Vagina (tissue), 2 donors: Measurements from ENCODE around the gene DAPP1. TPM values are rescaled to one million over a fixed set of nuclear protein-coding genes. Genes with fewer than 3 reads are reported as not detected.

ENCODE experiments used
- DNase-seq, 2 donors: peaks; one replicate each; pipeline ENCODE4 v3.0.0-alpha.2; 2017; ENCODE audit errors: extremely low spot score in 2 of 2
- H3K27ac ChIP-seq: fragments of 200-600 bp; sonication (generic); one replicate; pipeline ENCODE4 v1.5.1; 2019
- H3K27me3 ChIP-seq: fragments of 200-600 bp; sonication (generic); one replicate; pipeline ENCODE4 v1.5.1; 2019
- H3K36me3 ChIP-seq, 2 donors: fragments of 200-600 bp; sonication (generic); one replicate each; pipeline ENCODE4 v1.5.1; 2017 to 2019
- H3K4me1 ChIP-seq: fragments of 200-600 bp; sonication (generic); one replicate; pipeline ENCODE4 v1.5.1; 2019
- H3K4me3 ChIP-seq, 2 donors: fragments of 200-600 bp; sonication (generic); 1 replicate in 1 of 2; 2 replicates in 1 of 2; pipeline ENCODE4 v1.5.1; 2016 to 2019
- H3K9me3 ChIP-seq: fragments of 200-600 bp; sonication (generic); one replicate; pipeline ENCODE4 v1.5.1; 2019
- CTCF ChIP-seq, 3 experiments: fragments of 450-650 bp in 2 of 3; fragments of 200-600 bp in 1 of 3; sonication (generic) in 1 of 3; IDR thresholded peaks; one replicate each; pipeline ENCODE4 v1.5.1; 2017 to 2019; ENCODE audit warnings: antibody characterized with exemption in 3 of 3, mild to moderate bottlenecking in 2 of 3, moderate library complexity in 2 of 3
- POLR2A ChIP-seq, 2 donors: fragments of 450-650 bp; IDR thresholded peaks; one replicate each; pipeline ENCODE4 v1.6.1; 2017; ENCODE audit warnings: antibody characterized with exemption in 2 of 2, mild to moderate bottlenecking in 2 of 2, moderate library complexity in 2 of 2
- POLR2AphosphoS5 ChIP-seq, 2 donors: sonication (generic); formaldehyde crosslinking; IDR thresholded peaks; one replicate each; pipeline ENCODE4 v1.9.0; 2017; ENCODE audit warnings: antibody characterized with exemption in 2 of 2, mild to moderate bottlenecking in 2 of 2, low read depth in 1 of 2; ENCODE audit not compliant: insufficient read depth in 1 of 2
- intact Hi-C: fragments of 100-400 bp; cut with DNase I; formaldehyde crosslinking; loops from one replicate; pipeline ENCODE4 v1.15.1; 2023
- total RNA-seq: library from RNA; depleted of rRNA; stranded (reverse); fragments of >200 nt; gene quantifications from one replicate; pipeline ENCODE4 v1.2.3, GENCODE V29; 2016

The DAPP1 gene
- total RNA-seq, 1 donor from 2014 or later = 22.6 TPM

- H3K4me3 ChIP-seq = no peak overlapping the region
- intact Hi-C loops = no loop called here
- DNase-seq = no peak
- no peaks in the 10 kb centered on the region for H3K36me3 ChIP-seq
- H3K27ac ChIP-seq = no peak overlapping the region
- H3K27me3 ChIP-seq = no peaks in the 10 kb centered on the region
- H3K9me3 ChIP-seq = no peaks in the 10 kb centered on the region
- TF ChIP-seq POLR2AphosphoS5 (IDR thresholded peaks at IDR 0.05; ENCODE audit: insufficient read depth in 1 of 2, low read depth in 1 of 2) (no peak), POLR2A (IDR thresholded peaks at IDR 0.05) (no peak), CTCF (IDR thresholded peaks at IDR 0.05) (no peak)
- no peaks in the 10 kb centered on the region for H3K4me1 ChIP-seq
Measured at GRCh38 chr4:99800332-99801004, 16.2 kb upstream of the DAPP1 start.

GRCh38 chr4:99801005-99801699 lies 15.5 kb upstream of the DAPP1 start:
- no peaks in the 10 kb centered on the region for H3K9me3 ChIP-seq
- intact Hi-C loops = no loop called here
- H3K36me3 ChIP-seq = no peaks in the 10 kb centered on the region
- H3K27me3 ChIP-seq = no peaks in the 10 kb centered on the region
- no peak overlapping the region for H3K27ac ChIP-seq
- no peak overlapping the region for H3K4me3 ChIP-seq
- TF ChIP-seq POLR2A (IDR thresholded peaks at IDR 0.05) (no peak), POLR2AphosphoS5 (IDR thresholded peaks at IDR 0.05; ENCODE audit: insufficient read depth in 1 of 2, low read depth in 1 of 2) (no peak), CTCF (IDR thresholded peaks at IDR 0.05) (no peak)
- no peak for DNase-seq
- no peaks in the 10 kb centered on the region for H3K4me1 ChIP-seq

- intact Hi-C loops = no loop called here
- H3K4me1 ChIP-seq = no peaks in the 10 kb centered on the region
- DNase-seq = no peak
- no peaks in the 10 kb centered on the region for H3K9me3 ChIP-seq
- H3K27ac ChIP-seq = no peak overlapping the region
- H3K36me3 ChIP-seq = no peaks in the 10 kb centered on the region
- TF ChIP-seq CTCF (IDR thresholded peaks at IDR 0.05) = no peak
- no peak for TF ChIP-seq POLR2A (IDR thresholded peaks at IDR 0.05)
- no peak for TF ChIP-seq POLR2AphosphoS5 (IDR thresholded peaks at IDR 0.05; ENCODE audit: insufficient read depth in 1 of 2, low read depth in 1 of 2)
- no peak overlapping the region for H3K4me3 ChIP-seq
- no peaks in the 10 kb centered on the region for H3K27me3 ChIP-seq
Measured at GRCh38 chr4:99803566-99804101, 13.0 kb upstream of the DAPP1 start.

GRCh38 chr4:99806545-99806944 lies 10.1 kb upstream of the DAPP1 start:
- intact Hi-C loops = no loop called here

More at GRCh38 chr4:99806545-99806944, 10.1 kb upstream of the DAPP1 start:
- Histone ChIP-seq H3K4me3 (no peak overlapping the region), H3K9me3 (no peaks in the 10 kb centered on the region), H3K4me1 (no peaks in the 10 kb centered on the region), H3K27me3 (no peaks in the 10 kb centered on the region), H3K36me3 (no peaks in the 10 kb centered on the region), H3K27ac (no peak overlapping the region)
- TF ChIP-seq POLR2AphosphoS5 (IDR thresholded peaks at IDR 0.05; ENCODE audit: insufficient read depth in 1 of 2, low read depth in 1 of 2) (no peak), POLR2A (IDR thresholded peaks at IDR 0.05) (no peak), CTCF (IDR thresholded peaks at IDR 0.05) (no peak)
- DNase-seq = no peak
